ENCODE results near the gene LDLRAD3. TPM values are rescaled to one million over a fixed set of nuclear protein-coding genes. Genes with fewer than 3 reads are reported as not detected.

The LDLRAD3 gene
- total RNA-seq, 1 donor from 2014 or later, result 14.9 TPM

GRCh38 chr11:36098087-36098486 lies 154.2 kb downstream of the LDLRAD3 start:
- FAIRE-seq (no peak), DNase-seq (ENCODE audit: low read depth) (no peak)
- Mint-ChIP-seq H3K4me3 (ENCODE audit: unreplicated experiment) (no peak overlapping the region), H3K27ac (ENCODE audit: unreplicated experiment) (no peak overlapping the region), H3K36me3 (ENCODE audit: low read depth, unreplicated experiment) (peaks cover 15% of the 10 kb centered on the region), H3K27me3 (ENCODE audit: low read depth, unreplicated experiment) (no peaks in the 10 kb centered on the region), H3K9me3 (ENCODE audit: unreplicated experiment) (peaks cover 6% of the 10 kb centered on the region), H3K4me1 (ENCODE audit: low read depth, unreplicated experiment) (peaks cover 33% of the 10 kb centered on the region)
- peaks cover 14% of the 10 kb centered on the region for H4K20me1 ChIP-seq (ENCODE audit: insufficient read depth, low read length)
- no peak overlapping the region for H3K4me2 ChIP-seq (ENCODE audit: low read length)
- no peak overlapping the region for H2AFZ ChIP-seq (ENCODE audit: low read depth, low read length)
- peaks cover 5% of the 10 kb centered on the region for H3K9me3 ChIP-seq (ENCODE audit: insufficient read depth, low read depth, low read length)
- H3K27ac ChIP-seq (ENCODE audit: low read depth, low read length), result no peak overlapping the region
- peaks cover 3% of the 10 kb centered on the region for H3K4me1 ChIP-seq (ENCODE audit: insufficient read depth, low read length)
- H3K79me2 ChIP-seq (ENCODE audit: insufficient read depth, low read length), result no peaks in the 10 kb centered on the region
- H3K9ac ChIP-seq (ENCODE audit: low read length), result no peak overlapping the region
- TF ChIP-seq CTCF (IDR thresholded peaks at IDR 0.05; ENCODE audit: insufficient read depth, low read depth, low read length) (no peak), EZH2 (IDR thresholded peaks at IDR 0.05; ENCODE audit: insufficient read depth, low read length) (no peak)
- no peaks in the 10 kb centered on the region for H3K27me3 ChIP-seq (ENCODE audit: insufficient read depth, low read length)
- no peaks in the 10 kb centered on the region for H3K36me3 ChIP-seq (ENCODE audit: insufficient read depth, low read length)
- no peak overlapping the region for H3K4me3 ChIP-seq (ENCODE audit: insufficient read depth, low read depth, low read length)

GRCh38 chr11:36098853-36099375 lies 155.1 kb downstream of the LDLRAD3 start:
- Histone ChIP-seq H4K20me1 (ENCODE audit: insufficient read depth, low read length) (peaks cover 14% of the 10 kb centered on the region), H3K4me2 (ENCODE audit: low read length) (no peak overlapping the region), H2AFZ (ENCODE audit: low read depth, low read length) (no peak overlapping the region), H3K36me3 (ENCODE audit: insufficient read depth, low read length) (no peaks in the 10 kb centered on the region), H3K9ac (ENCODE audit: low read length) (no peak overlapping the region), H3K9me3 (ENCODE audit: insufficient read depth, low read depth, low read length) (peaks cover 2% of the 10 kb centered on the region), H3K27ac (ENCODE audit: low read depth, low read length) (no peak overlapping the region), H3K4me3 (ENCODE audit: insufficient read depth, low read depth, low read length) (no peak overlapping the region), H3K27me3 (ENCODE audit: insufficient read depth, low read length) (no peaks in the 10 kb centered on the region), H3K79me2 (ENCODE audit: insufficient read depth, low read length) (no peaks in the 10 kb centered on the region), H3K4me1 (ENCODE audit: insufficient read depth, low read length) (peaks cover 3% of the 10 kb centered on the region)
- FAIRE-seq, result no peak
- peaks cover 6% of the 10 kb centered on the region for H3K9me3 Mint-ChIP-seq (ENCODE audit: unreplicated experiment)
- H3K36me3 Mint-ChIP-seq (ENCODE audit: low read depth, unreplicated experiment), result peaks cover 14% of the 10 kb centered on the region
- H3K27me3 Mint-ChIP-seq (ENCODE audit: low read depth, unreplicated experiment), result no peaks in the 10 kb centered on the region
- H3K27ac Mint-ChIP-seq (ENCODE audit: unreplicated experiment), result no peak overlapping the region
- peaks cover 26% of the 10 kb centered on the region for H3K4me1 Mint-ChIP-seq (ENCODE audit: low read depth, unreplicated experiment)
- DNase-seq (ENCODE audit: low read depth), result no peak
- H3K4me3 Mint-ChIP-seq (ENCODE audit: unreplicated experiment), result no peak overlapping the region
- TF ChIP-seq CTCF (IDR thresholded peaks at IDR 0.05; ENCODE audit: insufficient read depth, low read depth, low read length), result no peak
- no peak for TF ChIP-seq EZH2 (IDR thresholded peaks at IDR 0.05; ENCODE audit: insufficient read depth, low read length)

DNA sequence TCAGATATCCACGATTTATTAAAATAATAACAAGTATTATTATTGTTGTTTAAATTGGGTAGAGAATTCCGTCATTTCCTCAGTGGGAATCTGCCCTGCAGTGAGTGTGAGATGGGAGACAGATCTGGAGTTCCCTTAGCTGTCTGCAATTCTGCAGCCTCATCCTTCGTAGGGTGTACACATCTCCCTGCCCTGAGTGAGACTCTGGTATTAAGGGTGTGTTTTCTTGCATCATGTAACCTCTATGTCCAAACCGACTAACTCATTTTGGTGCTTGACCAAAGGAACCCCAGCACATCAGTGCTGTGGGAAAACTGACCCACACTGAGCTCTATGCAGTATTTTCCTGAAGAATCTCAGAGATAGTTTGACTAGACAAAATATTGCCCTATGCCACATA lies 157.6 kb downstream of the LDLRAD3 start:
- no peak overlapping the region for H3K4me3 Mint-ChIP-seq (ENCODE audit: unreplicated experiment)
- H2AFZ ChIP-seq (ENCODE audit: low read depth, low read length), result no peak overlapping the region
- peaks cover 42% of the 10 kb centered on the region for H3K4me1 Mint-ChIP-seq (ENCODE audit: low read depth, unreplicated experiment)
- H3K9me3 ChIP-seq (ENCODE audit: insufficient read depth, low read depth, low read length), result no peaks in the 10 kb centered on the region
- H3K79me2 ChIP-seq (ENCODE audit: insufficient read depth, low read length), result no peaks in the 10 kb centered on the region
- H3K27ac Mint-ChIP-seq (ENCODE audit: unreplicated experiment), result no peak overlapping the region
- no peak for DNase-seq (ENCODE audit: low read depth)
- H3K36me3 ChIP-seq (ENCODE audit: insufficient read depth, low read length), result no peaks in the 10 kb centered on the region
- no peaks in the 10 kb centered on the region for H3K27me3 ChIP-seq (ENCODE audit: insufficient read depth, low read length)
- H3K4me1 ChIP-seq (ENCODE audit: insufficient read depth, low read length), result peaks cover 19% of the 10 kb centered on the region
- peaks cover 10% of the 10 kb centered on the region for H3K36me3 Mint-ChIP-seq (ENCODE audit: low read depth, unreplicated experiment)
- H3K4me2 ChIP-seq (ENCODE audit: low read length), result no peak overlapping the region
- H3K4me3 ChIP-seq (ENCODE audit: insufficient read depth, low read depth, low read length), result no peak overlapping the region
- peaks cover 26% of the 10 kb centered on the region for H4K20me1 ChIP-seq (ENCODE audit: insufficient read depth, low read length)
- FAIRE-seq, result no peak
- no peak overlapping the region for H3K27ac ChIP-seq (ENCODE audit: low read depth, low read length)
- H3K9ac ChIP-seq (ENCODE audit: low read length), result no peak overlapping the region
- H3K9me3 Mint-ChIP-seq (ENCODE audit: unreplicated experiment), result no peaks in the 10 kb centered on the region
- no peak for TF ChIP-seq CTCF (IDR thresholded peaks at IDR 0.05; ENCODE audit: insufficient read depth, low read depth, low read length)
- TF ChIP-seq EZH2 (IDR thresholded peaks at IDR 0.05; ENCODE audit: insufficient read depth, low read length), result no peak
- no peaks in the 10 kb centered on the region for H3K27me3 Mint-ChIP-seq (ENCODE audit: low read depth, unreplicated experiment)
